B cell (primary cell): Measurements from ENCODE around the gene VIPR2. TPM values are rescaled to one million over a fixed set of nuclear protein-coding genes. Genes with fewer than 3 reads are reported as not detected.
"Not testable (repeated sequence)": the region's sequence is repeated elsewhere in the genome, so short reads cannot be mapped to it uniquely, and the experiment has no call there.

Experiments used
- ATAC-seq: fragments of 200-7000 bp; cut with Tn5 transposase; one replicate; pipeline ENCODE4 v1.10.0; 2021; ENCODE audit warnings: low read depth, mild to moderate bottlenecking, moderate number of reproducible peaks, moderate library complexity
- CTCF ChIA-PET: fragments of 350-600 bp; sonication (Branson Sonifier 250); formaldehyde crosslinking; loops from one replicate; lab custom pipeline; 2021; ENCODE audit warnings: antibody characterized with exemption, inconsistent platforms; lab: Charles Lee
- POLR2A ChIA-PET: fragments of 350-600 bp; sonication (Branson Sonifier 250); formaldehyde crosslinking; loops from one replicate; lab custom pipeline; 2021; ENCODE audit warnings: antibody characterized with exemption; lab: Charles Lee
- DNase-seq: peaks from one replicate; pipeline ENCODE4 v3.0.0; 2013
- H2AFZ ChIP-seq: 2 replicates; pipeline ENCODE4 v1.6.1; 2012; ENCODE audit warnings: mild to moderate bottlenecking, low read depth, low read length; ENCODE audit not compliant: insufficient read depth, poor library complexity, severe bottlenecking
- H3K27ac ChIP-seq, 2 donors: 1 replicate in 1 of 2; 2 replicates in 1 of 2; pipeline ENCODE4 v1.5.1; 2012 to 2013; ENCODE audit warnings: low read length in 2 of 2, mild to moderate bottlenecking in 2 of 2, moderate library complexity in 1 of 2
- H3K27me3 ChIP-seq, 4 experiments: fragments of 200-600 bp in 1 of 4; sonication (generic) in 1 of 4; replicated peaks in 1 of 4; 1 replicate in 2 of 4; 2 replicates in 2 of 4; pipeline versions ENCODE4 v1.6.1 to v1.7.0; 2013 to 2016; ENCODE audit warnings: low read length in 3 of 4, mild to moderate bottlenecking in 2 of 4, mixed read lengths in 1 of 4, moderate library complexity in 1 of 4; ENCODE audit not compliant: insufficient read depth in 4 of 4, control insufficient read depth in 3 of 4; ENCODE audit errors: control extremely low read depth in 1 of 4
- H3K36me3 ChIP-seq, 2 experiments: replicated peaks in 1 of 2; 1 replicate in 1 of 2; 2 replicates in 1 of 2; pipeline versions ENCODE4 v1.6.1 to v1.7.1; 2013; ENCODE audit warnings: low read length in 1 of 2; ENCODE audit not compliant: insufficient read depth in 2 of 2, control insufficient read depth in 1 of 2; ENCODE audit errors: control extremely low read depth in 1 of 2, extremely low read depth in 1 of 2
- H3K4me1 ChIP-seq, 2 donors: fragments of 200-600 bp in 1 of 2; sonication (generic) in 1 of 2; 1 replicate in 1 of 2; 2 replicates in 1 of 2; pipeline versions ENCODE4 v1.5.1 to v1.6.1; 2013 to 2017; ENCODE audit warnings: low read length in 2 of 2; ENCODE audit not compliant: control insufficient read depth in 2 of 2, insufficient read depth in 2 of 2
- H3K4me2 ChIP-seq: replicated peaks from 2 replicates; pipeline ENCODE3; 2012; ENCODE audit warnings: mild to moderate bottlenecking, low read depth, low read length; ENCODE audit not compliant: poor library complexity, severe bottlenecking
- H3K4me3 ChIP-seq, 5 experiments: fragments of 200-600 bp in 1 of 5; sonication (generic) in 1 of 5; 1 replicate in 3 of 5; 2 replicates in 2 of 5; pipeline versions ENCODE4 v1.5.1 to v1.7.0; 2011 to 2016; ENCODE audit warnings: low read length in 4 of 5, mild to moderate bottlenecking in 4 of 5, low read depth in 2 of 5, control low read depth in 1 of 5, moderate library complexity in 1 of 5; ENCODE audit not compliant: insufficient read depth in 1 of 5; ENCODE audit errors: control extremely low read depth in 1 of 5, extremely low read depth in 1 of 5
- H3K79me2 ChIP-seq: fragments of 200-600 bp; sonication (generic); one replicate; pipeline ENCODE4 v1.6.0; 2016; ENCODE audit warnings: low read length; ENCODE audit not compliant: control insufficient read depth, insufficient read depth
- H3K9ac ChIP-seq: fragments of 200-600 bp; sonication (generic); 2 replicates; pipeline ENCODE4 v1.6.1; 2017; ENCODE audit warnings: mild to moderate bottlenecking, low read length, moderate library complexity
- H3K9me3 ChIP-seq, 3 donors: one replicate each; pipeline versions ENCODE4 v1.6.1 to v1.7.1; 2013; ENCODE audit warnings: low read length in 2 of 3; ENCODE audit not compliant: control insufficient read depth in 2 of 3, insufficient read depth in 1 of 3; ENCODE audit errors: control extremely low read depth in 1 of 3
- H4K20me1 ChIP-seq: 2 replicates; pipeline ENCODE4 v1.6.0; 2012; ENCODE audit warnings: mild to moderate bottlenecking, low read length; ENCODE audit not compliant: insufficient read depth, control insufficient read depth, poor library complexity, severe bottlenecking
- H3K27ac Mint-ChIP-seq: one replicate; pipeline ENCODE4 v1.8.0; 2021; ENCODE audit warnings: mixed read lengths
- H3K27me3 Mint-ChIP-seq: one replicate; pipeline ENCODE4 v1.8.0; 2021; ENCODE audit warnings: mixed read lengths
- H3K4me1 Mint-ChIP-seq: one replicate; pipeline ENCODE4 v1.8.0; 2021; ENCODE audit warnings: mixed read lengths
- H3K4me3 Mint-ChIP-seq: one replicate; pipeline ENCODE4 v1.8.0; 2021; ENCODE audit warnings: mixed read lengths
- H3K9me3 Mint-ChIP-seq: one replicate; pipeline ENCODE4 v1.8.0; 2022; ENCODE audit warnings: mixed read lengths; ENCODE audit not compliant: insufficient read depth
- WGBS: methylation state at CpG from one replicate; pipeline ENCODE4 v1.1.5; 2013; ENCODE audit warnings: missing lambda C conversion rate; ENCODE audit not compliant: insufficient coverage; 5-methylcytosine and 5-hydroxymethylcytosine counted together
- intact Hi-C: fragments of 100-400 bp; cut with micrococcal nuclease; formaldehyde crosslinking; loops from one replicate; pipeline ENCODE4 v1.10.0; 2022
- polyA plus RNA-seq: library from polyadenylated mRNA; depleted of rRNA; stranded (reverse); fragments of >200 nt; gene quantifications from 2 replicates; pipeline ENCODE4 v1.2.3, GENCODE V29; 2012
- total RNA-seq, 2 donors: library from RNA; stranded (reverse); fragments of 120-200 nt in 1 of 2; gene quantifications; 1 replicate in 1 of 2; 2 replicates in 1 of 2; pipeline versions ENCODE4 v1.2.3 to v1.2.4, GENCODE V29; 2013 to 2022

The VIPR2 gene
- total and polyA plus RNA-seq, 2 donors (not counting 1 experiment from before 2014, with no cell fraction given), result not detected

GRCh38 chr7:159101083-159101395, 43.6 kb downstream of the VIPR2 start:
- H3K9me3 ChIP-seq, H3K27ac Mint-ChIP-seq, H3K4me2 ChIP-seq, H4K20me1 ChIP-seq, H3K4me3 ChIP-seq, DNase-seq, H3K36me3 ChIP-seq, H3K79me2 ChIP-seq, H3K27me3 ChIP-seq, H3K27ac ChIP-seq, H3K4me1 Mint-ChIP-seq, H3K4me1 ChIP-seq, H2AFZ ChIP-seq, CTCF ChIA-PET, H3K9ac ChIP-seq, H3K27me3 Mint-ChIP-seq, ATAC-seq, H3K4me3 Mint-ChIP-seq, H3K9me3 Mint-ChIP-seq, POLR2A ChIA-PET, intact Hi-C loops: not testable (repeated sequence)
- 98% methylated on average over 24 of the region's 33 CpGs for whole genome bisulfite sequencing

GRCh38 chr7:159100281-159101082, 44.2 kb downstream of the VIPR2 start:
- H3K9me3 ChIP-seq, H3K27ac Mint-ChIP-seq, H3K4me1 ChIP-seq, H3K79me2 ChIP-seq, DNase-seq, H3K36me3 ChIP-seq, ATAC-seq, CTCF ChIA-PET, intact Hi-C loops, POLR2A ChIA-PET, H2AFZ ChIP-seq, H3K9me3 Mint-ChIP-seq, H3K27me3 Mint-ChIP-seq, H3K4me1 Mint-ChIP-seq, H3K4me3 Mint-ChIP-seq, H3K4me3 ChIP-seq, H3K4me2 ChIP-seq, H4K20me1 ChIP-seq, H3K27ac ChIP-seq, H3K27me3 ChIP-seq, H3K9ac ChIP-seq: not testable (repeated sequence)
- WGBS, result 96% methylated on average over 36 of the region's 37 CpGs
